Measurements from ENCODE around the gene MYO5A. TPM values are rescaled to one million over a fixed set of nuclear protein-coding genes. Genes with fewer than 3 reads are reported as not detected.

The MYO5A gene
- 19.5 to 32.0 TPM (median 25.9 TPM) in 5 replicates for total RNA-seq (2022; extraction: Qiagen RNA extraction)

GRCh38 chr15:52528564-52529340 lies at the start of gene MYO5A:
MYO5A (minus strand) TSS chr15:52528880; CDS start chr15:52528806, 74 bp downstream.

GRCh38 chr15:52568601-52569585 lies 40.2 kb upstream of the MYO5A start, which contains the start of gene ARPP19:
ARPP19 (minus strand) TSS chr15:52569030; CDS start chr15:52568892, 138 bp downstream.

GRCh38 chr15:52295421-52296001 lies 233.2 kb downstream of the MYO5A start, which contains the start of gene MYO5C:
MYO5C (minus strand) TSS chr15:52295804; CDS start chr15:52295636, 168 bp downstream.

Other genes starting within 250 kb of the MYO5A start
- gene MYO5C, start 233.1 kb downstream of the MYO5A start, total RNA-seq (2022; extraction: Qiagen RNA extraction): 4.5 to 6.5 TPM (median 5.4 TPM) in 5 replicates
- 86.2 to 111 TPM (median 105 TPM) in 5 replicates for gene ARPP19, start 40.1 kb upstream of the MYO5A start, total RNA-seq (2022; extraction: Qiagen RNA extraction)
- gene ATOSA, start 150.5 kb upstream of the MYO5A start, total RNA-seq (2022; extraction: Qiagen RNA extraction): 8.0 to 11.2 TPM (median 9.1 TPM) in 5 replicates